Body of pancreas (tissue), 4 donors: Measurements from ENCODE around the gene CAMKK2. TPM values are rescaled to one million over a fixed set of nuclear protein-coding genes. Genes with fewer than 3 reads are reported as not detected.

Experiments used
- ATAC-seq: fragments of 150-250 bp; one replicate; pipeline ENCODE4 v1.9.1; 2016
- DNase-seq, 4 donors: peaks; one replicate each; pipeline ENCODE4 v3.0.0-alpha.2; 2019
- H3K27ac ChIP-seq, 4 donors: fragments of 200-600 bp; sonication (generic); 1 replicate in 3 of 4; 2 replicates in 1 of 4; pipeline versions ENCODE4 v1.5.1 to v1.6.1; 2016 to 2019; ENCODE audit warnings: mild to moderate bottlenecking in 1 of 4, mixed read lengths in 1 of 4, moderate library complexity in 1 of 4
- H3K27me3 ChIP-seq, 2 donors: fragments of 200-600 bp; sonication (generic); one replicate each; pipeline ENCODE4 v1.6.0; 2016; ENCODE audit warnings: mild to moderate bottlenecking in 1 of 2
- H3K36me3 ChIP-seq, 2 donors: fragments of 200-600 bp; sonication (generic); replicated peaks in 1 of 2; 2 replicates each; pipeline ENCODE4 v1.5.1; 2016; ENCODE audit warnings: low read depth in 2 of 2; ENCODE audit not compliant: insufficient read depth in 1 of 2
- H3K4me1 ChIP-seq: fragments of 200-600 bp; sonication (generic); one replicate; pipeline ENCODE4 v1.6.0; 2016
- H3K4me3 ChIP-seq, 2 donors: fragments of 200-600 bp; sonication (generic); 1 replicate in 1 of 2; 2 replicates in 1 of 2; pipeline ENCODE4 v1.5.1; 2016 to 2019
- H3K9me3 ChIP-seq, 3 donors: fragments of 200-600 bp; sonication (generic); 1 replicate in 2 of 3; 2 replicates in 1 of 3; pipeline ENCODE4 v1.5.1; 2016
- POLR2A ChIP-seq, 3 donors: fragments of 450-650 bp; IDR thresholded peaks; one replicate each; pipeline ENCODE4 v1.6.1; 2016; ENCODE audit warnings: antibody characterized with exemption in 3 of 3, mild to moderate bottlenecking in 2 of 3
- WGBS, 2 donors: methylation state at CpG; one replicate each; pipeline ENCODE4 v1.1.5; 2017; 5-methylcytosine and 5-hydroxymethylcytosine counted together
- intact Hi-C: fragments of 100-400 bp; cut with DNase I; formaldehyde crosslinking; loops from one replicate; pipeline ENCODE4 v1.15.1; 2023
- total RNA-seq, 2 donors: library from RNA; depleted of rRNA; stranded (reverse); fragments of >200 nt; gene quantifications; one replicate each; pipeline ENCODE4 v1.1.0, GENCODE V29; 2016
- TF ChIP-seq, protein P1 (sequence below), 7 experiments: fragments of 450-650 bp in 4 of 7; fragments of 200-600 bp in 3 of 7; sonication (generic) in 3 of 7; IDR thresholded peaks; one replicate each; pipeline ENCODE4 v1.5.1; 2016 to 2019; ENCODE audit warnings: antibody characterized with exemption in 7 of 7

CAMKK2 gene
- total RNA-seq, 2 donors from 2014 or later = 17.4 to 70.5 TPM

DNA sequence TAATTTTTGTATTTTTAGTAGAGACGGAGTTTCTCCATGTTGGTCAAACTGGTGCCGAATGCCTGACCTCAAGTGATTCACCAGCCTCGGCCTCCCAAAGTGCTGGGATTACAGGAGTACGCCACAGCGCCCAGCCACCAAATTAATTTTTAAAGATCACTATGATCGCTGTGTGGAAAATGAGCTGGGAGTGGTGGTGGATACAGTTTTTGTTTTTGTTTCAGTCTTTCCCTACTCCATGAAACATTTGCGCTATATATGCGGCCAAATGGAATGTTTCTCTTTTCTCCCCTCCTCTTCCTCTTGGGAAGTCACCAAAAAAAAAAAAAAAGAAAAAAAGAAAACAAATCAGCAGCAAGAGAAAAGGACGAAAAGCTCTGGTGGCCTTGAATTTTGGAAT, 107.4 kb downstream of the CAMKK2 start:
- H3K4me3 ChIP-seq = no peak overlapping the region
- no peaks in the 10 kb centered on the region for H3K36me3 ChIP-seq
- 90 to 94% methylated on average over 9 of the region's 9 CpGs for WGBS, 2 donors
- ATAC-seq (no peak), DNase-seq (no peak)
- intact Hi-C loops = no loop called here
- TF ChIP-seq, protein P1, sequence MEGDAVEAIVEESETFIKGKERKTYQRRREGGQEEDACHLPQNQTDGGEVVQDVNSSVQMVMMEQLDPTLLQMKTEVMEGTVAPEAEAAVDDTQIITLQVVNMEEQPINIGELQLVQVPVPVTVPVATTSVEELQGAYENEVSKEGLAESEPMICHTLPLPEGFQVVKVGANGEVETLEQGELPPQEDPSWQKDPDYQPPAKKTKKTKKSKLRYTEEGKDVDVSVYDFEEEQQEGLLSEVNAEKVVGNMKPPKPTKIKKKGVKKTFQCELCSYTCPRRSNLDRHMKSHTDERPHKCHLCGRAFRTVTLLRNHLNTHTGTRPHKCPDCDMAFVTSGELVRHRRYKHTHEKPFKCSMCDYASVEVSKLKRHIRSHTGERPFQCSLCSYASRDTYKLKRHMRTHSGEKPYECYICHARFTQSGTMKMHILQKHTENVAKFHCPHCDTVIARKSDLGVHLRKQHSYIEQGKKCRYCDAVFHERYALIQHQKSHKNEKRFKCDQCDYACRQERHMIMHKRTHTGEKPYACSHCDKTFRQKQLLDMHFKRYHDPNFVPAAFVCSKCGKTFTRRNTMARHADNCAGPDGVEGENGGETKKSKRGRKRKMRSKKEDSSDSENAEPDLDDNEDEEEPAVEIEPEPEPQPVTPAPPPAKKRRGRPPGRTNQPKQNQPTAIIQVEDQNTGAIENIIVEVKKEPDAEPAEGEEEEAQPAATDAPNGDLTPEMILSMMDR (IDR thresholded peaks at IDR 0.05) = no peak
- no peak for TF ChIP-seq POLR2A (IDR thresholded peaks at IDR 0.05)
- no peaks in the 10 kb centered on the region for H3K4me1 ChIP-seq
- H3K27me3 ChIP-seq = no peaks in the 10 kb centered on the region
- no peaks in the 10 kb centered on the region for H3K9me3 ChIP-seq
- no peak overlapping the region for H3K27ac ChIP-seq

DNA sequence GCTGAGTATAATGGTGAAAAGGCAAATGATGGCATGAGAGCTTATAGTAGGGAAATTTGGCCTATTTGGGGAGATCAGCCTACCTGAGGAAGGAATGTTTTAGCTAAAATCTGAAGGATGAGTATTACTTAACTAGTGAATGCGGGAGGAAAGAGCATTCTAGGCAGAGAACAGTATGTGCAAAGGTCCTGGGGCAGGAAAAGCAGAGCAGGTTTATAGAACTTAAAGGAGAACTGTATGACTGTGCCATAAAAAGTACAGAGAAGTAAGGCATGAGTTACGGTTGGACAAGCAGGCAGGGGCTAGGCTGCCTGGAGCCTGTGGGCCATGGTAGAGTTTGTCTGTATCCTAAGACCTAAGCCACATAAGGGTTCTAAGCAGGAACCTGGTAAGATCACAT, 108.3 kb downstream of the CAMKK2 start:
- H3K4me3 ChIP-seq = no peak overlapping the region
- no peaks in the 10 kb centered on the region for H3K36me3 ChIP-seq
- DNase-seq = no peak
- intact Hi-C loops = no loop called here
- WGBS, 2 donors = 97 to 98% methylated on average over 2 of the region's 2 CpGs
- H3K27ac ChIP-seq = no peak overlapping the region
- no peaks in the 10 kb centered on the region for H3K4me1 ChIP-seq
- no peak for ATAC-seq
- H3K27me3 ChIP-seq = no peaks in the 10 kb centered on the region
- TF ChIP-seq POLR2A (IDR thresholded peaks at IDR 0.05) = no peak
- TF ChIP-seq, protein P1 (IDR thresholded peaks at IDR 0.05) = no peak
- H3K9me3 ChIP-seq = no peaks in the 10 kb centered on the region

Other genes with a start within 250 kb of the CAMKK2 start
- gene P2RX7, start 163.8 kb downstream of the CAMKK2 start, total RNA-seq = 1 to 10 TPM; 1.0 to 1.6 TPM
- 10 to 100 TPM; 50.1 to 58.1 TPM for gene P2RX4, start 86.6 kb downstream of the CAMKK2 start, total RNA-seq
- gene ANAPC5, start 55.7 kb upstream of the CAMKK2 start, total RNA-seq = 100 to 1,000 TPM; 111 to 135 TPM
- 10 to 100 TPM; 25.9 to 35.3 TPM for gene RNF34, start 103.4 kb upstream of the CAMKK2 start, total RNA-seq